ENCODE results near the gene CD40.

DNA sequence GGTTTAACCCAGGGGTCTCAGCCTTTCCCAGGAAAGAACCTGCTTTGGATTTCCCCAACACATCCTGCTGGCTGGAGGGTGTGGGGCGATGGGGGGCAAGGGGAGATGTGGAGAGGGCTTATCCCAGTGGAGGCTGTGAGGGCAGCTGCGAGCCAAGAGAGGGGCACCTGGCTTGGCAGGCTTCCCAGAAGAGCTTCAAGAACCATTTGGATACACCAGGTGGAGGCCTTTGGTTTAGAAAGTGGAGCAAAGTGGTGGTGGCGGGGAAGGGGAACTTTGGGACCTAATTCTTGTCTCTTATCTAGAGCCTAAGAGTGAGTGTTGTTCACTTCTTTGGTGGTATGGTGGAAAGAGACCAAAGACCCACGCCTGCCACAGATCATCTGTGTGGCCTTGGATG, 12.4 kb downstream of the CD40 start:
- TF ChIP-seq, protein P1, sequence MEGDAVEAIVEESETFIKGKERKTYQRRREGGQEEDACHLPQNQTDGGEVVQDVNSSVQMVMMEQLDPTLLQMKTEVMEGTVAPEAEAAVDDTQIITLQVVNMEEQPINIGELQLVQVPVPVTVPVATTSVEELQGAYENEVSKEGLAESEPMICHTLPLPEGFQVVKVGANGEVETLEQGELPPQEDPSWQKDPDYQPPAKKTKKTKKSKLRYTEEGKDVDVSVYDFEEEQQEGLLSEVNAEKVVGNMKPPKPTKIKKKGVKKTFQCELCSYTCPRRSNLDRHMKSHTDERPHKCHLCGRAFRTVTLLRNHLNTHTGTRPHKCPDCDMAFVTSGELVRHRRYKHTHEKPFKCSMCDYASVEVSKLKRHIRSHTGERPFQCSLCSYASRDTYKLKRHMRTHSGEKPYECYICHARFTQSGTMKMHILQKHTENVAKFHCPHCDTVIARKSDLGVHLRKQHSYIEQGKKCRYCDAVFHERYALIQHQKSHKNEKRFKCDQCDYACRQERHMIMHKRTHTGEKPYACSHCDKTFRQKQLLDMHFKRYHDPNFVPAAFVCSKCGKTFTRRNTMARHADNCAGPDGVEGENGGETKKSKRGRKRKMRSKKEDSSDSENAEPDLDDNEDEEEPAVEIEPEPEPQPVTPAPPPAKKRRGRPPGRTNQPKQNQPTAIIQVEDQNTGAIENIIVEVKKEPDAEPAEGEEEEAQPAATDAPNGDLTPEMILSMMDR (IDR thresholded peaks at IDR 0.05 in 2 of 3, conservative IDR thresholded peaks at IDR 0.05 in 1 of 3; ENCODE audit: control insufficient read depth in 2 of 3, extremely low read depth in 1 of 3, insufficient read depth in 1 of 3, low read depth in 3 of 3, low read length in 3 of 3): no peak
- no peak for TF ChIP-seq STAT1 (conservative IDR thresholded peaks at IDR 0.05)
- TF ChIP-seq POLR2A (IDR thresholded peaks at IDR 0.05; ENCODE audit: low read depth, low read length): no peak
- no peak for TF ChIP-seq SMAD1 (IDR thresholded peaks at IDR 0.05; ENCODE audit: low read depth, partially characterized antibody)
- TF ChIP-seq MEF2B (IDR thresholded peaks at IDR 0.05; ENCODE audit: partially characterized antibody, poor library complexity, severe bottlenecking): no peak
- TF ChIP-seq ESRRA (IDR thresholded peaks at IDR 0.05; ENCODE audit: low read length): no peak
- TF ChIP-seq MYB (IDR thresholded peaks at IDR 0.05; ENCODE audit: borderline replicate concordance, low read depth, low read length): no peak
- no peak for TF ChIP-seq MTA3 (IDR thresholded peaks at IDR 0.05; ENCODE audit: borderline replicate concordance, low read length)
- no peak for TF ChIP-seq RCOR1 (conservative IDR thresholded peaks at IDR 0.05; ENCODE audit: low read depth, low read length)

All from GM12878 (cell line).